HG02610 (cell line): ENCODE data around the gene ROR1.

Experiments used
- ATAC-seq: cut with Tn5 transposase; IDR thresholded peaks from one replicate; pipeline ENCODE4 v1.9.1; 2021; ENCODE audit warnings: mild to moderate bottlenecking, moderate library complexity; ENCODE audit not compliant: unreplicated experiment

Gene ROR1

DNA sequence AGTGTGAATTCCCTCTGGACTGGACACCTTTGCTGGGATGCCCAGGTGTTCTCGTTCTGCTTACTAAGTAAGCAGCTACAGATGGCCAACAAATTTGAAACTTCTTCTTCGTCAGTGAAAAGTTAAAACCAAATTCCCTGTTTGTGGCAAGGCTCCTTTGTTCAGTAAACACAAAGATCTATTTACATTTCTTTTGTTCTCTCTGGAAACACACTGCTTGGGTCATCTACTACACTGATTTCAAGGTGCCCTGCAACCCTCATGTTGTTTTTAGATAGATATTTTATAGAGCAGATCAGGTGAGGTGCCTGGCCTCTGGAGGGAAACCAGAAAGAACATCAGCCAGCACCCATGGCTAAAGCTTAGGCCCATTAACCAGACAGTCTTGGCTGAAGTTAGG is 272.4 kb downstream of the ROR1 start:
- no peak for ATAC-seq

DNA sequence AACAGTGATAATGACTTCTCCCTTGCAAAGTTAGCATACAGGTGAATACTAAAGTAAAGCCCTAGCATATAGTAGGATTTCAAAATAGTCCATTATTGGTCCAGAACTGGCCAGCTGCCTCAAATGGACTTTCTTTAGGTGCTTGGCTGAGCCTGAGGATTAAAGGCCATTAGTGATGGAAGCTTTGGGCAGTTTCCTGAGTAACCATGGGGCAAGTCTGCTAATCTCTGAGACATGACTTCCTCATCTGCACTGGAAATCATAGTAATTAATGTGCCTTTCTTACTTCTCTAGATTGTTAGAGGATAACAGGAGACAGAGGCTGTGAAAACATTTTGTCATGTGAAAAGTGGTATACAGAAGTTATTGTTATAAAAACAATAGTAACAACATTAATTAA is 273.1 kb downstream of the ROR1 start:
- ATAC-seq = no peak

DNA sequence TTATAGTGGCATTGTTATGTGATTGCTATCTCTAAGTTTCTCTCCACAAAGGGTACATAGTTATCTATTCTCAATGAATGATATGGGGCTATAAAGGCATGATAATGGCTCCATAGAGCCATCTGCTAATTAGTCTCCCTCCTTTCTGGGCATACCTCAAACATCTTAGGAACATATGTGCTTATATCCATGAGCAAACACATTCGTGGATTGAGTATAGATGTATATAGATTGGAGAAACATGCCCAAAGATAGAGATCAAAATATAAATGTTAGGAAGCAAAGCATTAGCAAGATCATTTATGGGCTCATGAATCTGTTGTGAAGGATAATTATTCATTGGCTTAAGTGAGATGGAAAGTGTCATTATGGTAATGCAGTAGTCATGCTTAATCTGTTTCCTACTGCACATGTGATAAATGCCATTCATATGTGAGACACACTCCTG is 273.8 kb downstream of the ROR1 start:
- ATAC-seq = no peak

DNA sequence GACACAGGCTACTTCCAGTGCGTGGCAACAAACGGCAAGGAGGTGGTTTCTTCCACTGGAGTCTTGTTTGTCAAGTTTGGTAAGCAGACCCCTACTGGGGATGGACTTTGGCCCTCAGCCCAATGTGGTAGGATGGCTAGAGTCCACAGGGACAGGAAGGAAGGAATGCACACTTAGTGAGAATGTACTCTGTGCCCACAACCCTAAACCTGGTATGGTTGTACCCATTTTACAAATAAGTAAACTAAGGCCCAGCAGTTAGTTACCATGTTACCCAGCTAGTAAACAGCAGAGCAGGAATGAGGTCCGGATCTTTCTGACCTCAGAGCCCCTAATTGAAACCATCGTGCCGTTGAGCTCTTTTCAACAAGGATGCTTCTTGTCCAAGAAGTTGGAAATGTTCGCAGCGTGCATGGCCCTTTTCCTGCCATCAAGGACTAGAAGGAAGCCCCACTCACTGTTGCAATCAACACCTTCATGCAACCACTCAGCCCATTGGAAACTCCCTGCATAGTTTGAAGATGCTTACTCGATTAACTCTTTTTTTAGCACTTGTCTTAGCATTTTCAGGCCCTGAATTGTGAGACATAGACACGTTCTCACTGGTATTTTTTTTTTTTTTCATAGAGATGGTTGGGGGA is 276.2 kb downstream of the ROR1 start:
- no peak for ATAC-seq

DNA sequence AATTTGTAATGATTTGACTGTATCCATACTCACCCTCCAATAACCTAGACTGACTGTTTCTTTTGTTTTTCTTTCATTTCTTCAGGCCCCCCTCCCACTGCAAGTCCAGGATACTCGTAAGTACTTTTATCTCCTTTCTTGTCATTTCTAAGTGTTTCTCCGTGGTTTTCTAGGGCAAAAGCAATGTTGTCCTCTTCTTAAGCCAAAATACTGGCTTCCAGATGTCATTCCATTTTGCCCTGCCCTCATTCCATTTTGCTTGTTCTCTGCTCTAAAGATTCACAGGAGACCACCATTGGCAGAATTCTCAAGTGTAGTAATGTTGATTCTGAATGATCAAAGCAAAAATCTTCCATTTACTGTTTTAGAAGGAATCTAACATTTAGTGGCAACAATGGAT is 276.8 kb downstream of the ROR1 start:
- no peak for ATAC-seq

DNA sequence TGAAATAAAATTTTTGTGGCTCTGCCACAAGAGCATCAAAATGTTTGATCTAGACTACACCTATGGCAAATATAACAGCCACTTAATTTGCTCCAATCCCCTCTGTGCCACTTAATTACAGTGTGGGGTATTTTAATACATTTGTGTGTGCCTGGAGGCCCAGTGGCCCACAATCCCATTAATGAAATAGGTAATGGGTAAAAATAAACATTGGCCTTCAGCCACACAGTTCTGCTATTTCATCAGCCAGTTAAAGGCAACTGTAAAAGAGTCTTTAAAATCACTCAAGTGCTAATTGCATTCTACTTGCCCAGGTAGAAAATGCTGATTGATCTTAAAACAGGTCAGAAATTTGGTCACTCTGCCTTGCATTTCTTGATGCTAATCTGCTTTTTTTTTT is 278.0 kb downstream of the ROR1 start:
- no peak for ATAC-seq

DNA sequence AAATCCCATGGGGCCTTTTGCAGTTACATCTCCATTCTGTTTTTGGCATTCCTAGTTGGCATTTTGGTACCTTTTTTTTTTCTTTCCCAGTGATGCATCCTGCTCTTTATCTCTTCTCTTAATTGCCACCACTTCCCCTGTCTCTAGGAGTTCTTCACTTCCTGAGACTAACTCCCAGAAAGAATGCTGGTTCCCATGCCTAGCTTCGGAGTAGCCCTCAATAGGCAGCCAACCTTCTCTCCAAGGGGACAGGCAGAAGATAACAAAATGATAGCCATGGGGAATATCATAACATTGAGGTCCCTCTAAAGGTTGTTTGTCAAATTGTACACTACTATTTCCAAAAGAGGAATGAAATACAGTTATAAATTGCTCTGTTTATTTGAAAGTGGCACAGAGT is 279.0 kb downstream of the ROR1 start:
- no peak for ATAC-seq

DNA sequence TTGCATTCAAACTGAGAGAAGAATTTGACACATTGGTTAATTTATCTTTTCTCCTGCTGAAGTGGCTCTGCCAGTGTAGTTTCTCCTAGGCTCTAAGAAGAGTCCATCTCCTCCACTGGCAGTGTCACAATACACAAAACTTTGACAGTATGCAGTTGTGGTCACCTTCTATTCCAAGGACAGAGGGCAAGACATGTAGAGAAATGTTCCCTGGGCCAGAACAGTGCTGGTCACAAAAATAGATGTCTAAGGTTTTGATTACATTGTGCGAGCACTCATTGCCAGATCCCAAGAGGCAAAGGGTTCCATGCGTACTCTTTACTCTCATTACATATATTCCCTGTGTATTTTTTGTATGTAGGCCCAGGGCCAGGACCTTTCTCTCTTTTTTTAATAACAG is 281.5 kb downstream of the ROR1 start:
- ATAC-seq = no peak

DNA sequence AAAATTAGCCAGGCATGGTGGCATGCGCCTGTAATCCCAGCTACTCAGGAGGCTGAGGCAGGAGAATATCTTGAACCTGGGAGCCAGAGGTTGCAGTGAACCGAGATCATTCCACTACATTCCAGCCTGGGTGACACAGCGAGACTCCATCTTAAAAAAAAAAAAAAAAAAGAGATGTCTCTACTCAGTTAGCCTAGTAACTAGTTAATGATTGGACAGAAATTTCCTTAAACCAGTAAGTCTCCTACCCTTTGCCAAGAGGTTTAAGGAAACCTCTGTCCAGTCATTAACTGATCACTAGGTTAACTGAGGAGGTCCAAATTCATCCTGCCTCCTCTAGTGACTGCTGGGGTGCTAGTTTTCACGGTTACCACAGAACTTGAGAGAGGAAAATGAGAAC is 285.7 kb downstream of the ROR1 start:
- no peak for ATAC-seq

DNA sequence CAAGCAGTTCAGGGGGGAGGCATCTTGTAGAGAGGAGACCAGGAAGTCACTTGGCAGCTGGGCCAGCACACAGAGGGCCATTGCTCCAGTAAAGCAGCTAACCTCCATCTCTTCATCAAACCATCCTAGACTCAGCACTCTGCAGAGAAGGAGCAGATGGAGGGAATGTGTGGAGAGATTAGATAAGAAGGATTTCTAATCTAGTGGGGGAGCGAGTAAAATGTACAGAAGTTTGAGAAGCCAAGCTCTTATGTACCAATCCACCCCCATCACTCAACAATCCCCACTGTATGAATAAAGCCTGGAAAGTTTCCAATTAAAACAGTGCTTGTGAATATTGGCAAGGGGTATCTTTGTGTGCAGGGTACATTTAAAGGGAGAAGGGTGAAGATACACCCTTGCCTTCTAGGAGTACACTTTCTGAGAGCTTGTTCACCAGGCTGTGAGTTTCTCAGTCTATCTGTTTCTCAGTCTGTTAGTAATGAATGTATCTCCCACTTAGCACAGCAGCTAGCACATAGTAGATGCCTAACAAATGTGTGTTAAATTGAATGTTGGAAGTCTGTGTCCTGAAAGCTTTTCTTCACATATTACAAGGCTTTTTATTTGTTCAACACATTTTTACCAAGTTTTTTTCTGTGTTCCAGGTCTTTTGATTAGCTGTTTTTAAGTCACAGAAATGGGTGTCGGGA is 286.9 kb downstream of the ROR1 start:
- ATAC-seq = no peak

DNA sequence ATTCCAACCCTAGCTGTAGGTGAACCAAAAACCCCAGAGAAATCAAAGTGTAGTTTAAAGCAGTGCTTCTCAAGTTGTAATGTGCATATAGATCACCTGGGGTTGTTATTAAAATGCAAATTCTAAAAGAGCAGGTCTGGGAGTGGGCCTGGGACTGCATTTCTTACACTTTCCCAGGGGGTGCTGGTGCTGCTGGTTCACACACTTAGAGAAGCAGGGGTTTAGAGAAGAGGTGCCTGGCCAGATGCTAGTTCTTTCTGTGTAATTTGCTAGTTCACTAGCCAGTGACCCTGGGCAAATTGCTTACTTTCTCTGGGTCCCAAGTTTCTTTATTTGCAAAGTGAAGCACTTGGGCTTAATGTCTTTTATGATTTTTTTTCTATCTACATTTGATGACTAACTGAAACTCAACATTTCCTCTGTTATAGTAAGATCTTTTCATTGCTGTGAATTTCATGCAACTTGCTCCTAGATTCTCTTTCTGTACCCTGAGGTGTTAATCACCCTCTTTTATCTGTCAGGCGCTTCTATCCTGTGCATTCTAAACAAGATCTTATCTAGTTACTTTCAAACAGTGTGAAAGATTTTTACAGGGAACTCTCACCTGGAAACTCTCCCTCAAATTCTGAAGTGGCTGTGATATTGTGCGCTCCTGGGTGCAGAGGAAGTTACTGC is 287.8 kb downstream of the ROR1 start:
- no peak for ATAC-seq

DNA sequence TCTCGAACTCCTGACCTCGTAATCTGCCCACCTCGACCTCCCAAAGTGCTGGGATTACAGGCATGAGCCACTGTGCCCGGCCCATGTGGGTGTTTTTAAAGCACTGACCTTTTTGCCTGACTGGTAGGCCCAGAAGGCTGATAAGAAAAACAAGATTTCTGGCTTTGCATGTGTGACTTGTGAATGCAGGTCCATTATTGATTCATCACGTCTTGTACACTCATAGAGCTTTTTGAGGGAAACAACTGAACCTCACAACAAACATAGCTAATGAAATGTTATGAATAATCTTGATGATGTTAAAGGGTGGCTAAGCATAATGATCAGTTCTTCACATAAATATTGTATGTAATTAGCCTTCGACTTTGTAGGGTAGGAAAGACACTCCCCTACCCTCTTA is 288.7 kb downstream of the ROR1 start:
- ATAC-seq = no peak

DNA sequence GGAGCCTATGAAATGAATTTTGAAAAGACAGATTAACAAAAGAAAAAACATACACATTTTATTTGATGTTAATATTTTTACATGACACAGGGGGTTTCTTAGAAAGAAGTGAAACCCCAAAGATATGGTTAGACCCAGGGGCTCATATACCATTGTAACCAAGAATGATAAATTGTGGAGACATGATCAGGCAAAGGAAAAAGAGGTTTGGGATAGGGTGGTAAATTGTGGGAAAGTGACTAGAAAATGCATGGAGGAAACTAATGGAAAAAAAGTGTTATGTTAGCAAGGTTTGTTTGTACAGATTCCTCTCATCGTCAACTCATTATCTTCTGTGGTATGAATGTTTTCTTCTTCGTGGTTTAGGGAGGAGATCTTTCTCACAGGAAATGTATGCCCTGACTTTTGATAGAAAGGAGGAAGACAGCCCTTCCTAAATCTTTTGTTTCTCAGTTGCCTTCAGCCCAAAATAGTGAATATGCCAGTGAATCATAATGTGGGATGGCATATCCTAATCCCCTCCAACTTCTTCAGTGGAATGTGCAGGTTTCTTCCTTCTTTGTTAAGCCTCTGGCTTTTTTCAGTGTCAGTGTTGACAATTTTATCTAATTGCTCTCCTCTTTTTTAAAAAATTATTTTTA is 289.2 kb downstream of the ROR1 start:
- no peak for ATAC-seq

DNA sequence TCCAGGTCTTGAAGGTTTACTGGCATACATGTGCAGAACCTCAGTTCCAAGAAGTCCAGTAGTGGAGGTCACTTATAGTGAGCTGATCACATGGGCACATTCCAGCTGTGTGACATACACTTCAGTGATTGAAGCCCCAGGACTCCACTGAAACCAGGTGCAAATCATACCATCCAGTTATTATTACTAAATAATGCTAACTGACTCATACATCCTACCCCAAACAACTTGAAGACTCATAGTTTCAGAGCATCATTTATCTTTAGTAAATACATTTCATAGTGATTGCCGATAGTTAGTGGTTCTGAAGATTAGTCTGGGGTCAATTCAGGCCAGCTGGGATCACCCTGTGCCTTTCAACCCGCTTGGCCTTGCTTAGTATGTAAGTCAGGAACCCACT is 291.8 kb downstream of the ROR1 start:
- ATAC-seq = no peak

DNA sequence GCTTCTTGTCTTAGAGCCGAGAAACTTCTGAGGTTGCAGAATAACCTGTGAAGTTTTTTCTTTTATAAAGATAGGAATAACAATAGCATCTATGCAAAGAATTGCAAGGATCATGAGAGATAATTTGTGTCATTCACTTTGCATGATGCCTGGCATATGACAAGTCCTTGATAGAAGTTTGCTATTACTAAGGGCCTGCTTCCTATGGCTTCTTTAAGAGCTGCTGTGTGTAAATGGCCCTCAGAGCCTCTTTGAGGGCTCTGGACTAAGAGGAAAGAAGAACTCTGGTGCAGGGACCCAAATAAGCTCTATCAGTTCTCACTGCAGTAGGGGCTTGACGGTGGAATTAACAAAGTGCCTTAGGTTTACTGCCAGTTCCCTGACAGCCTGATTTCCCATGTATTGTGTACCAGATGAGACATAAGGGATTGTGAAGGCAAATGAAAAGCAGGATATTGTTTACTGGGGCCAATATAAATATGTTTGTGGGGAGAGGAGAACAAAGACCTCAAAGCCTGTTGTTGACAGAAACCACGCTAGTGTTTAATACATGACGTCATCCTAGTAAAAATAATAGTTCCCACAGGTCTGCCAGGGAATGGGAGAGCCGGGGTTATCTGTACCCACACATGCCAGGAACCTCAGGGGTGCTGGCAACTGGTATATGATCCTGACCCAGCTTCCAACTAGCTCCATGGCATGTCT is 298.4 kb downstream of the ROR1 start:
- ATAC-seq = no peak

DNA sequence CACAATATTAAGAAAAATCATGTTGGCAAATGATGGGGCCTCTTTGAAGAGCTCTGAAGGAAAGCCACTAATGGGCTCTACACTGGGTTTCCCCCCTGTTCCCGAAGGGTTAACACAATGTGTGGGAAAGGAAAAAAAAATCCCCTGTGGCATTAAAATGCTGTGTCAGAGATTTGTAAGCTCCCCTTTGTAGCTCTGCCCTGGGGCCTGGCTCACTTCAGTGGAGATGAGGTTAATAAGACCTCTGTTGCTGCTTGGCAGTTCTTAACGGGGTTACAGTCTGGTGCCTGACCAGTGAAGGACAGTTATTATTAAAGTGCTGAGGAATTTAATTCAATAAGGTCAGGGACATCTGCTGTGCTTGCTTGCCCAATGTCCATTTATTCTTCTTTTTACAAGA is 299.9 kb downstream of the ROR1 start:
- ATAC-seq = no peak

DNA sequence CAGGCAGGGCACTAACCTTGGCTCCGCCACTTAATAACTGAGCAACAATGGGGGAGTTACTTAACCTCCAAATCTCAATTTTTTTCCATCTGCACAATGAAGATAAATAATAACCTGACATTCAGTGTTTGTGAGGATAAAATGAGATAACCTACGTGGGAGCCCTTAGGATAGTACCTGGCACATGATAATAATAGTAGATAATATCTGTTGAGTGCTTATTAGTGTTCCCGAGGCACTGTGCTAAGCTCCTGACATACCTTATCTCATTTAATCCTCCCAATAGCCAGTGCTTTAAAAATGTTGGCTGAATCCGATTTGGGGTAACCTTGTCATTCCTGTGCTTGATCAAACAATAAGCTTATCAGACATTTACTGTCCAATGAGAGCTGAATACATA is 300.9 kb downstream of the ROR1 start:
- ATAC-seq = no peak

DNA sequence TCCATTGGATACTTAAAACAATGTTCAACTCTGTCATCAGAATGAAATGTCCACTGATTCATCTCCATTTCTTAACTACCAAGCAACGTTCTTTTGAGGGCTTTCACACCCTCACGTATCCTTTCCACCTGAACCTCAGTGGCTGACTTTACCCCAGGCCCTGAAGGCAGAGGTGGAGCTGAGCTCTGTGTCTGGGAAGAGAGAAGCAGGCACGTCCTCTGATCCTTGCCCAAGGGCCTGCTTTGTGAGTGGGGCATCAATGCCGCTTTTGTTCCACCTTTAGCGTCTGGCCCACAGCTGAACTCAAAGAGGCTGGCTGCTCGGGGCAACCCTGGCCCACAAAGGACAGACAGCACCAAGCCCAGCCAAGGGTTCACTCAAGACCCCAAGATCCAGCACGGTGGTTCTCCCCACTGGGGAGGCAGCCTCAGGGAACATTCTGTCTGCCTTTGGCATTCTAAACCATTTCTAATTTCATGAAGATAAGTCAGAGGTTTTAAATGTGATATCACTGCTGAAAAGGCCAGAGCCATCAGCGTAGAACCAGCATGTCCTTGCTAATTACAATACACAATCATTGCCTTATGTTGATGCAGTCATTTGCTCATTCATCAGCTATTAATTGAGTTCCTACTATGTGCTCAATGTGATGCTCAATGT is 303.6 kb downstream of the ROR1 start:
- ATAC-seq = no peak

DNA sequence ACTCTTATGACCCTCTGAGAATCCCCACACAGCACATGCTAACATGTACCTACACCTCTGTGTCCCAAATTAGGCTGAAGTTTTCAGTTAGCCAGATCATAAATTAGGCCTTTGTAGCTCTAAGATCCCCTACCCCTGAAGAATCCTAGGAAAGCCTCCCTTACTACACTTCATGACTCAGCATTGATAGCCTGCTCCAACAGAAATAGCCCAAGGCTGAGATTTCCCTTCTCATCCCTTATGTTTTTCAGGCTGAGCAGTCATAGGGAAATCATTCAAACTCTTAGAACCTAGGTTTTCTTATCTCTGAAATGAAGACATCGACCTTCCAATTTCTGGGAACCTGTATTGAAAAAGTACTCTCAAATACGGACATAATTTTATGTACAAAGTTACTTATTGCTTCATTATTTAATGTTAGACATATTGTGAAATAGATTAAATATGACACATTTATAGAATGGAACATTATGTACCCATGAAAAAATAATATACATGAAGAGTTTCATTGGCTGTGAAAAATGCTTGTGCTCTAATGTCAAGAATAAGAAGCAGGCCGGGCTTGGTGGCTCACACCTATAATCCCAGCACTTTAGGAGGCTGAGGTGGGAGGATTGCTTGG is 307.2 kb downstream of the ROR1 start:
- no peak for ATAC-seq

DNA sequence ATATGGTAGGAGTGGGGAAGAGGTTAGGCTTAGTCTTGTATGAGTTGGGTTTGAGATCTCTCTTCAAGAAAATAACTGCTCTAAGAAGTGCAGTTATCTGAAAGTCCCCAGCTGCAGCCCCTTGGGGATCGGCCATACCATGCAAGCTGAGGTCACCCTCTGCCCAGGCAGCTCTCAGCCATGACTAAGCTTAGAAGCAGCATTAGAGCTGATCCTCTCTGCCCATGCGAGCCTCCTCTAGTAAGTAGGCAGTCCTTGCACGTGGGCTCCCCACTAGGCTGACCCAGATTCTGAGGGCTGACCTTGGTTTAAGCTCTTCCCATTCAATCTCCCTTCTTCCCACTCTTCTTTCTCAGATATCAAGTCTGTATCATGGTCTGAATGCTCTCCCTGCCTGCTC is 308.6 kb downstream of the ROR1 start:
- no peak for ATAC-seq
